Measurements from ENCODE around the gene KCNH4. TPM values are rescaled to one million over a fixed set of nuclear protein-coding genes. Genes with fewer than 3 reads are reported as not detected.

KCNH4 gene
- total and polyA plus RNA-seq, 9 of the 15 experiments (the other 6 are each of a cell fraction or from before 2014, with no cell fraction given) = 0.10 to 1.8 (median 0.50) TPM

GRCh38 chr17:42120161-42120769 is 60.7 kb downstream of the KCNH4 start:
- Histone ChIP-seq H3K9me3 (replicated peaks; ENCODE audit: control insufficient read depth, insufficient read depth, low read depth, low read length) (no peaks in the 10 kb centered on the region), H3K4me1 (replicated peaks in 1 of 2; ENCODE audit: control insufficient read depth in 2 of 2, insufficient read depth in 2 of 2, low read length in 2 of 2) (peaks cover 13 to 47% of the 10 kb centered on the region in 2 experiments), H4K20me1 (replicated peaks; ENCODE audit: control insufficient read depth, insufficient read depth, low read length) (no peaks in the 10 kb centered on the region), H3K4me2 (ENCODE audit: insufficient read depth, low read length) (peak overlapping the region; percentile 74), H2AFZ (ENCODE audit: low read depth, low read length) (no peak overlapping the region), H3K9ac (ENCODE audit: insufficient read depth in 1 of 2, low read depth in 2 of 2, low read length in 2 of 2) (peak overlapping the region in 1 of 2 experiments; percentile 89; a peak in 2 of 4 replicates), H3K27me3 (ENCODE audit: control insufficient read depth in 2 of 2, insufficient read depth in 2 of 2, low read length in 2 of 2) (no peaks in the 10 kb centered on the region), H3K79me2 (ENCODE audit: control insufficient read depth, insufficient read depth, low read length) (peaks cover 10% of the 10 kb centered on the region; the same call in 2 of the 3 replicates), H3K9me1 (ENCODE audit: control insufficient read depth, insufficient read depth, low read length) (peaks cover 3% of the 10 kb centered on the region), H3K36me3 (ENCODE audit: control insufficient read depth, insufficient read depth, low read length) (peaks cover 59% of the 10 kb centered on the region; the same call in 2 of the 3 replicates), H3K4me3 (peak overlapping the region; percentile 66), H3K27ac (ENCODE audit: extremely low read depth, low read depth, low read length) (peak overlapping the region; percentile 67; the same call in 1 of the 3 replicates)
- ChIA-PET CTCF (ENCODE audit: low intra/inter-chr PET ratio) (interaction anchor here (0.6 kb wide), 1 partner anchor 472 kb away, joined by 4 read pairs; no protein-coding TSS in a partner anchor), POLR2A (interaction anchor here (0.6 to 2.1 kb wide), 12 partner anchors 9 to 430 kb away, joined by 3 to 7 read pairs (median 4); partner anchors contain the start of gene NAGLU)
- intact Hi-C loops (cut with micrococcal nuclease) = no loop called here
- ATAC-seq (no peak), FAIRE-seq (peak; percentile 79), DNase-seq (ENCODE audit: extremely low read depth in 1 of 4, low spot score in 3 of 4) (peak in 1 of 4 experiments; percentile 36)
- BruUV-seq (replicated peaks) = TSS peak; percentile 65
- in situ Hi-C loops (cut with MboI) = loop anchor here (25.0 kb wide), 1 partner anchor 383 kb away; the partner anchor contains the start of gene HAP1
- WGBS (ENCODE audit: insufficient coverage, low coverage, missing lambda C conversion rate) = 10% methylated on average over 7 of the region's 7 CpGs
- TF ChIP-seq, protein P1, sequence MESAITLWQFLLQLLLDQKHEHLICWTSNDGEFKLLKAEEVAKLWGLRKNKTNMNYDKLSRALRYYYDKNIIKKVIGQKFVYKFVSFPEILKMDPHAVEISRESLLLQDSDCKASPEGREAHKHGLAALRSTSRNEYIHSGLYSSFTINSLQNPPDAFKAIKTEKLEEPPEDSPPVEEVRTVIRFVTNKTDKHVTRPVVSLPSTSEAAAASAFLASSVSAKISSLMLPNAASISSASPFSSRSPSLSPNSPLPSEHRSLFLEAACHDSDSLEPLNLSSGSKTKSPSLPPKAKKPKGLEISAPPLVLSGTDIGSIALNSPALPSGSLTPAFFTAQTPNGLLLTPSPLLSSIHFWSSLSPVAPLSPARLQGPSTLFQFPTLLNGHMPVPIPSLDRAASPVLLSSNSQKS (CRISPR knock-in tag; IDR thresholded peaks at IDR 0.05) = no peak
- TF ChIP-seq NCOR1 (IDR thresholded peaks at IDR 0.05) (no peak), CBFA2T3 (IDR thresholded peaks at IDR 0.05) (peak; percentile 68), MED1 (CRISPR knock-in tag; IDR thresholded peaks at IDR 0.05; ENCODE audit: borderline replicate concordance) (no peak), TAF15 (IDR thresholded peaks at IDR 0.05; ENCODE audit: low read depth, low read length) (no peak), GTF2A2 (tag; IDR thresholded peaks at IDR 0.05) (no peak), CREB5 (CRISPR knock-in tag; IDR thresholded peaks at IDR 0.05) (no peak), RBM39 (optimal IDR thresholded peaks at IDR 0.05; ENCODE audit: low read depth, low read length) (no peak), GATA2 (CRISPR knock-in tag; IDR thresholded peaks at IDR 0.05) (0 out of 2 replicates have a peak, but pooled peaks have one; percentile 10), NFRKB (IDR thresholded peaks at IDR 0.05; ENCODE audit: low read depth) (no peak), MXI1 (IDR thresholded peaks at IDR 0.05; ENCODE audit: low read depth, low read length) (no peak), ETV1 (tag; conservative IDR thresholded peaks at IDR 0.05; ENCODE audit: low read depth) (no peak), ZNF146 (CRISPR knock-in tag; IDR thresholded peaks at IDR 0.05; ENCODE audit: unreplicated experiment) (no peak), PBX2 (CRISPR knock-in tag; IDR thresholded peaks at IDR 0.05; ENCODE audit: low read depth) (no peak), PBX2 (tag; conservative IDR thresholded peaks at IDR 0.05; ENCODE audit: low read depth) (no peak)
- TF ChIP-seq, protein P2, sequence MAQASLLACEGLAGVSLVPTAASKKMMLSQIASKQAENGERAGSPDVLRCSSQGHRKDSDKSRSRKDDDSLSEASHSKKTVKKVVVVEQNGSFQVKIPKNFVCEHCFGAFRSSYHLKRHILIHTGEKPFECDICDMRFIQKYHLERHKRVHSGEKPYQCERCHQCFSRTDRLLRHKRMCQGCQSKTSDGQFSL (CRISPR knock-in tag; IDR thresholded peaks at IDR 0.05) = 0 out of 2 replicates have a peak, but pooled peaks have one; percentile 61
- TF ChIP-seq, protein P2 (tag; IDR thresholded peaks at IDR 0.05) = no peak

Measured in K562 (cell line).